Measurements from ENCODE around the gene TAAR8. TPM values are rescaled to one million over a fixed set of nuclear protein-coding genes. Genes with fewer than 3 reads are reported as not detected.

TAAR8 gene
- polyA plus RNA-seq, 1 donor from 2014 or later, result not detected

- Histone ChIP-seq H2AFZ (ENCODE audit: low read depth, low read length) (no peak overlapping the region), H3F3A (ENCODE audit: insufficient read depth, low read length, poor library complexity, severe bottlenecking) (no peaks in the 10 kb centered on the region), H3K9ac (ENCODE audit: low read length) (no peak overlapping the region), H3K4me2 (ENCODE audit: low read length) (no peak overlapping the region), H3K9me3 (ENCODE audit: low read length) (no peaks in the 10 kb centered on the region), H3K9me2 (ENCODE audit: insufficient read depth, low read length) (no peaks in the 10 kb centered on the region), H3K4me3 (ENCODE audit: low read length) (no peak overlapping the region), H3K79me2 (replicated peaks; ENCODE audit: insufficient read depth, low read length) (no peaks in the 10 kb centered on the region), H3K27ac (ENCODE audit: low read length) (no peak overlapping the region), H3K36me3 (ENCODE audit: insufficient read depth, low read length) (no peaks in the 10 kb centered on the region), H4K20me1 (ENCODE audit: insufficient read depth) (no peaks in the 10 kb centered on the region), H3K27me3 (ENCODE audit: insufficient read depth, low read depth, low read length) (no peaks in the 10 kb centered on the region)
- TF ChIP-seq EZH2 (IDR thresholded peaks at IDR 0.05; ENCODE audit: borderline replicate concordance, insufficient read depth, low read length, poor library complexity, severe bottlenecking) (no peak), REST (IDR thresholded peaks at IDR 0.05; ENCODE audit: borderline replicate concordance) (no peak), POLR2AphosphoS5 (IDR thresholded peaks at IDR 0.05) (no peak), TAF1 (IDR thresholded peaks at IDR 0.05; ENCODE audit: low read depth) (no peak), RAD21 (conservative IDR thresholded peaks at IDR 0.05) (no peak), SMC3 (conservative IDR thresholded peaks at IDR 0.05; ENCODE audit: poor library complexity) (no peak), EP300 (conservative IDR thresholded peaks at IDR 0.05; ENCODE audit: poor library complexity, severe bottlenecking) (no peak), MXI1 (conservative IDR thresholded peaks at IDR 0.05; ENCODE audit: poor library complexity, severe bottlenecking) (no peak), CTCF (IDR thresholded peaks at IDR 0.05; ENCODE audit: poor library complexity, severe bottlenecking) (no peak)
Observed at GRCh38 chr6:132592855-132593254, 40.4 kb downstream of the TAAR8 start.

GRCh38 chr6:132596201-132596600, 43.7 kb downstream of the TAAR8 start:
- Histone ChIP-seq H3K9me3 (ENCODE audit: low read length) (no peaks in the 10 kb centered on the region), H3K9me2 (ENCODE audit: insufficient read depth, low read length) (no peaks in the 10 kb centered on the region), H3K27ac (ENCODE audit: low read length) (no peak overlapping the region), H3F3A (ENCODE audit: insufficient read depth, low read length, poor library complexity, severe bottlenecking) (no peaks in the 10 kb centered on the region), H3K4me3 (ENCODE audit: low read length) (no peak overlapping the region), H3K79me2 (replicated peaks; ENCODE audit: insufficient read depth, low read length) (no peaks in the 10 kb centered on the region), H3K27me3 (ENCODE audit: insufficient read depth, low read depth, low read length) (no peaks in the 10 kb centered on the region), H2AFZ (ENCODE audit: low read depth, low read length) (no peak overlapping the region), H3K4me2 (ENCODE audit: low read length) (no peak overlapping the region), H4K20me1 (ENCODE audit: insufficient read depth) (no peaks in the 10 kb centered on the region), H3K36me3 (ENCODE audit: insufficient read depth, low read length) (no peaks in the 10 kb centered on the region), H3K9ac (ENCODE audit: low read length) (no peak overlapping the region)
- TF ChIP-seq MXI1 (conservative IDR thresholded peaks at IDR 0.05; ENCODE audit: poor library complexity, severe bottlenecking), result no peak

- Histone ChIP-seq H3K36me3 (ENCODE audit: insufficient read depth, low read length) (no peaks in the 10 kb centered on the region), H3K27ac (ENCODE audit: low read length) (no peak overlapping the region), H3K27me3 (ENCODE audit: insufficient read depth, low read depth, low read length) (no peaks in the 10 kb centered on the region), H2AFZ (ENCODE audit: low read depth, low read length) (no peak overlapping the region), H3K9me2 (ENCODE audit: insufficient read depth, low read length) (no peaks in the 10 kb centered on the region), H3K4me3 (ENCODE audit: low read length) (no peak overlapping the region), H3K9ac (ENCODE audit: low read length) (no peak overlapping the region), H3K79me2 (replicated peaks; ENCODE audit: insufficient read depth, low read length) (no peaks in the 10 kb centered on the region), H3K4me2 (ENCODE audit: low read length) (no peak overlapping the region), H3F3A (ENCODE audit: insufficient read depth, low read length, poor library complexity, severe bottlenecking) (no peaks in the 10 kb centered on the region), H3K9me3 (ENCODE audit: low read length) (no peaks in the 10 kb centered on the region), H4K20me1 (ENCODE audit: insufficient read depth) (no peaks in the 10 kb centered on the region)
- no peak for TF ChIP-seq CTCF (IDR thresholded peaks at IDR 0.05; ENCODE audit: poor library complexity, severe bottlenecking)
- no peak for TF ChIP-seq POLR2AphosphoS5 (IDR thresholded peaks at IDR 0.05)
- TF ChIP-seq RAD21 (conservative IDR thresholded peaks at IDR 0.05), result no peak
- TF ChIP-seq EP300 (conservative IDR thresholded peaks at IDR 0.05; ENCODE audit: poor library complexity, severe bottlenecking), result no peak
- no peak for TF ChIP-seq REST (IDR thresholded peaks at IDR 0.05; ENCODE audit: borderline replicate concordance)
- no peak for TF ChIP-seq TAF1 (IDR thresholded peaks at IDR 0.05; ENCODE audit: low read depth)
- no peak for TF ChIP-seq EZH2 (IDR thresholded peaks at IDR 0.05; ENCODE audit: borderline replicate concordance, insufficient read depth, low read length, poor library complexity, severe bottlenecking)
- TF ChIP-seq MXI1 (conservative IDR thresholded peaks at IDR 0.05; ENCODE audit: poor library complexity, severe bottlenecking), result no peak
- no peak for TF ChIP-seq SMC3 (conservative IDR thresholded peaks at IDR 0.05; ENCODE audit: poor library complexity)
Observed at GRCh38 chr6:132598473-132598872, 46.0 kb downstream of the TAAR8 start.
